ENCODE results near the gene ITPKB.

The ITPKB gene

GRCh38 chr1:226657895-226658545 lies 81.1 kb downstream of the ITPKB start:
- no peak for DNase-seq (ENCODE audit: low read depth)
- no peak overlapping the region for H3K4me3 ChIP-seq (replicated peaks; ENCODE audit: low read depth, low read length)
- no peak for TF ChIP-seq CTCF (IDR thresholded peaks at IDR 0.05; ENCODE audit: low read length, missing control alignments)

GRCh38 chr1:226656601-226657277 lies 82.3 kb downstream of the ITPKB start:
- DNase-seq (ENCODE audit: low read depth): peak; percentile 80
- H3K4me3 ChIP-seq (replicated peaks; ENCODE audit: low read depth, low read length): no peak overlapping the region
- no peak for TF ChIP-seq CTCF (IDR thresholded peaks at IDR 0.05; ENCODE audit: low read length, missing control alignments)

DNA sequence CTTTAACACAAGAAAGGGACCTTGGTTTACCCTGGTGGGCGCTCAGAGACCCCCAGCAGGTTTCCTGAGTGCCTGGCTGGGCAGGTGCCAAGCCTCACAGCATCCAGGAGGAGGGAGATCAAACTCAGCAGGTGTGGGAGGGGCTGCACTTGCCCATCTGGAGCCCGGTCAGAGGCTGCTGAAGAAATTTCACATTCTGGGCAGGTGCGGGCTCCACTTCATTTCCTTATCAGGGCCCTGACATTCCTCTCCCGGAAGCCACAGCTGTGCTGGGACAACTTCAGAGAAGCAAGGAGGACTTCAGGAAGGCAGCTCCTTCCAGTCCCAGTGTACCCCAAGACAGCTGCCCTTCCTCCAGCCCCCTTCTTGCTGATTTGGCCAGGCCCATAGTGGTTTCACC lies 82.9 kb downstream of the ITPKB start:
- no peak overlapping the region for H3K4me3 ChIP-seq (replicated peaks; ENCODE audit: low read depth, low read length)
- TF ChIP-seq CTCF (IDR thresholded peaks at IDR 0.05; ENCODE audit: low read length, missing control alignments): no peak
- no peak for DNase-seq (ENCODE audit: low read depth)

DNA sequence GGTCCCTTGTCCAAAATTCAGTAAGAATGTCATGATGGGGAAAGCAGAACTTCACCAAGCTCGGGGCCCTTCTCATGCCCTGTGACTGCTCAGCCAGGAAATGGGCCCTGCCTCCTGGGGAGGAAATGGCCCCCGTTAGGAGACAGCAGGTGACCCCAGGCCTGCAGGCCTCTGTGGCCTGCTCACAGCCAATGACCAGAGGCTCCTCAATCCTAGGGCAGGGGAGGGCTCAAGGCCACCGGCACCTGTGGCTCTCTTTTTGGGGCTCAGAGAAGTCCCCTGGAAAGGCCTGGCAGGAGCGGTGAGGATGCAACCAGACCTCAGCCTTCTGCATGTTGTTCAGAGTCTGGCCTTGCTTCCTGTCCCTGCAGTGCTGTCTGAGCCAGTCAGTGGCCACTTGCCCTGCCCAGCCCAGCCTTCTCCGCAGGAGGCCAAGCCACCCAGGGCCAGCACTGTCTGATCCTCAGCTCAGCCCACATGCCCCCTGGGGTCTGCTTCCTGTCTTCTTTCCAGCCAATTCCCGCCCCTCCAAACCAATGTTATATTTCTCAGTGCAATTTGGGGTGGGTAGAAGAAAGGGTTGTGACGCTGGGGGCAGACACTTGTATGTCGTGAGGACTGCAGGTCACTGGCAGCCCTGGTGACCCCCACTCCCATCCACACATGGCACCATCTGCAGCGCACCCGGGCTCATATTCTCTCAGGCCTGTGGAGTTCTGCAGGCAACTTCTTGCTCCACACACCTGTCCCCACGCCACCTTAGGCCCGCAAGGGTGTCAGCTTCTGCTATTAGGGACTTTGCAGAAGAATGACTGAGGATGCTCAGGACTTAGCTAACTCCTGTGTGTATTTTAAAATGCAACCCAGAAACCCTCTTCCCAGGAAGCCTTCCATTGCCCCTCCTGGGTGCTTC lies 83.6 kb downstream of the ITPKB start:
- H3K4me3 ChIP-seq (replicated peaks; ENCODE audit: low read depth, low read length): no peak overlapping the region
- DNase-seq (ENCODE audit: low read depth): no peak
- TF ChIP-seq CTCF (IDR thresholded peaks at IDR 0.05; ENCODE audit: low read length, missing control alignments): no peak

- no peak for DNase-seq (ENCODE audit: low read depth)
- no peak overlapping the region for H3K4me3 ChIP-seq (replicated peaks; ENCODE audit: low read depth, low read length)
- TF ChIP-seq CTCF (IDR thresholded peaks at IDR 0.05; ENCODE audit: low read length, missing control alignments): no peak
These were observed 84.4 kb downstream of the ITPKB start for GRCh38 chr1:226654668-226655055.

- DNase-seq (ENCODE audit: low read depth): peak; percentile 62
- no peak for TF ChIP-seq CTCF (IDR thresholded peaks at IDR 0.05; ENCODE audit: low read length, missing control alignments)
- no peak overlapping the region for H3K4me3 ChIP-seq (replicated peaks; ENCODE audit: low read depth, low read length)
These were observed 84.9 kb downstream of the ITPKB start for GRCh38 chr1:226654046-226654667.
